H1 (cell line): ENCODE results near the gene PALD1. TPM values are rescaled to one million over a fixed set of nuclear protein-coding genes. Genes with fewer than 3 reads are reported as not detected.

Source experiments
- CTCF ChIA-PET: fragments of 300-600 bp; sonication (Branson Sonifier 250); formaldehyde crosslinking; loops from one replicate; lab custom pipeline; 2021; ENCODE audit not compliant: partially characterized antibody; lab: Charles Lee
- POLR2A ChIA-PET: fragments of 300-600 bp; sonication (Branson Sonifier 250); formaldehyde crosslinking; loops from one replicate; lab custom pipeline; 2021; ENCODE audit warnings: inconsistent platforms; ENCODE audit not compliant: partially characterized antibody; lab: Charles Lee
- DNase-seq, 2 experiments: peaks; one replicate each; pipeline versions ENCODE4 v3.0.0 to v3.0.0-alpha.2; 2010 to 2022; ENCODE audit warnings: low spot score in 2 of 2, low read depth in 1 of 2, mixed read lengths in 1 of 2
- FAIRE-seq: peaks from 2 replicates; lab custom pipeline; 2011; peaks lifted over from hg19 to GRCh38; lab: Jason Lieb, UNC
- H2AFZ ChIP-seq: 2 replicates; pipeline ENCODE4 v1.8.1; 2012; ENCODE audit warnings: low read length, inconsistent platforms
- H2AK5ac ChIP-seq: 2 replicates; pipeline ENCODE4 v1.6.1; 2013; ENCODE audit warnings: low read depth, low read length
- H2BK120ac ChIP-seq: replicated peaks from 2 replicates; pipeline ENCODE3; 2013; ENCODE audit warnings: low read depth, low read length, inconsistent platforms
- H2BK12ac ChIP-seq: 2 replicates; pipeline ENCODE4 v1.6.1; 2013; ENCODE audit warnings: low read depth, low read length
- H2BK15ac ChIP-seq: 2 replicates; pipeline ENCODE4 v1.6.1; 2013; ENCODE audit warnings: low read length
- H2BK20ac ChIP-seq: 2 replicates; pipeline ENCODE4 v1.6.1; 2013; ENCODE audit warnings: low read length
- H2BK5ac ChIP-seq: 2 replicates; pipeline ENCODE4 v1.6.1; 2013; ENCODE audit warnings: low read depth, low read length
- H3K14ac ChIP-seq: 2 replicates; pipeline ENCODE4 v1.6.1; 2013; ENCODE audit warnings: inconsistent platforms; ENCODE audit not compliant: insufficient read length
- H3K18ac ChIP-seq: 2 replicates; pipeline ENCODE4 v1.6.1; 2013; ENCODE audit warnings: low read length; ENCODE audit errors: extremely low read depth
- H3K23ac ChIP-seq: 2 replicates; pipeline ENCODE4 v1.6.1; 2013; ENCODE audit warnings: inconsistent platforms; ENCODE audit not compliant: insufficient read length
- H3K23me2 ChIP-seq: 2 replicates; pipeline ENCODE4 v1.6.1; 2013; ENCODE audit warnings: low read depth, low read length
- H3K27ac ChIP-seq: 2 replicates; pipeline ENCODE4 v1.6.1; 2011; ENCODE audit warnings: low read depth, low read length, inconsistent platforms
- H3K27me3 ChIP-seq, 4 experiments: replicated peaks in 1 of 4; 1 replicate in 1 of 4; 2 replicates in 3 of 4; pipeline versions ENCODE4 v1.6.1 to v1.8.1; 2011 to 2013; ENCODE audit warnings: low read length in 3 of 4, mild to moderate bottlenecking in 3 of 4, inconsistent platforms in 2 of 4, mixed read lengths in 2 of 4, moderate library complexity in 1 of 4; ENCODE audit not compliant: control insufficient read depth in 3 of 4, insufficient read depth in 3 of 4; ENCODE audit errors: extremely low read depth in 1 of 4
- H3K36me3 ChIP-seq, 4 experiments: 2 replicates each; pipeline versions ENCODE4 v1.6.1 to v1.8.1; 2011 to 2013; ENCODE audit warnings: mild to moderate bottlenecking in 4 of 4, low read length in 3 of 4, moderate library complexity in 2 of 4, control low read depth in 1 of 4, inconsistent platforms in 1 of 4; ENCODE audit not compliant: insufficient read depth in 4 of 4, control insufficient read depth in 2 of 4
- H3K4ac ChIP-seq: replicated peaks from 2 replicates; pipeline ENCODE3; 2013; ENCODE audit warnings: low read length, low read depth, mixed read lengths, inconsistent platforms; ENCODE audit not compliant: insufficient read length
- H3K4me1 ChIP-seq, 4 experiments: replicated peaks in 1 of 4; 1 replicate in 1 of 4; 2 replicates in 3 of 4; pipeline versions ENCODE4 v1.6.1 to v1.8.1; 2011 to 2013; ENCODE audit warnings: low read length in 3 of 4, inconsistent platforms in 2 of 4, mixed read lengths in 1 of 4; ENCODE audit not compliant: insufficient read depth in 4 of 4, control insufficient read depth in 3 of 4
- H3K4me2 ChIP-seq, 2 experiments: 2 replicates each; pipeline versions ENCODE4 v1.6.1 to v1.8.1; 2011 to 2013; ENCODE audit warnings: low read depth in 2 of 2, low read length in 2 of 2, control low read depth in 1 of 2, inconsistent platforms in 1 of 2, mild to moderate bottlenecking in 1 of 2; ENCODE audit not compliant: insufficient read depth in 1 of 2
- H3K4me3 ChIP-seq, 4 experiments: fragments of 200-600, 300-600 bp in 1 of 4; sonication (generic), shearing (Covaris generic), sonication (Bioruptor Twin) in 1 of 4; 2 replicates each; pipeline versions ENCODE4 v1.5.1 to v1.8.1; 2011 to 2016; ENCODE audit warnings: low read length in 4 of 4, low read depth in 3 of 4, control low read depth in 2 of 4, inconsistent platforms in 2 of 4, mild to moderate bottlenecking in 2 of 4, mixed read lengths in 1 of 4, moderate library complexity in 1 of 4; ENCODE audit not compliant: insufficient read depth in 2 of 4; ENCODE audit errors: extremely low read depth in 1 of 4
- H3K56ac ChIP-seq: replicated peaks from 2 replicates; pipeline ENCODE3; 2013; ENCODE audit warnings: low read depth, mild to moderate bottlenecking, mixed read lengths, low read length, inconsistent platforms; ENCODE audit not compliant: insufficient read length
- H3K79me1 ChIP-seq: 2 replicates; pipeline ENCODE4 v1.6.1; 2013; ENCODE audit warnings: low read depth, low read length, control low read depth
- H3K79me2 ChIP-seq, 2 experiments: 2 replicates each; pipeline versions ENCODE4 v1.6.1 to v1.8.1; 2012 to 2013; ENCODE audit warnings: low read length in 2 of 2, mild to moderate bottlenecking in 2 of 2, inconsistent platforms in 1 of 2; ENCODE audit not compliant: insufficient read depth in 2 of 2, control insufficient read depth in 1 of 2
- H3K9ac ChIP-seq, 4 experiments: replicated peaks in 1 of 4; 1 replicate in 1 of 4; 2 replicates in 3 of 4; pipeline versions ENCODE4 v1.6.1 to v1.8.1; 2011 to 2013; ENCODE audit warnings: low read depth in 3 of 4, low read length in 3 of 4, control low read depth in 2 of 4, mild to moderate bottlenecking in 2 of 4, moderate library complexity in 2 of 4, inconsistent platforms in 1 of 4; ENCODE audit errors: extremely low read depth in 1 of 4
- H3K9me3 ChIP-seq, 2 experiments: 2 replicates each; pipeline versions ENCODE4 v1.6.1 to v1.8.1; 2012 to 2013; ENCODE audit warnings: mild to moderate bottlenecking in 2 of 2, moderate library complexity in 2 of 2, control low read depth in 1 of 2, inconsistent platforms in 1 of 2, low read depth in 1 of 2, low read length in 1 of 2, mixed read lengths in 1 of 2; ENCODE audit not compliant: insufficient read depth in 2 of 2
- H4K20me1 ChIP-seq, 2 experiments: replicated peaks in 1 of 2; 2 replicates each; pipeline versions ENCODE3 to v1.8.1; 2011 to 2013; ENCODE audit warnings: inconsistent platforms in 2 of 2, low read length in 2 of 2, mild to moderate bottlenecking in 1 of 2; ENCODE audit not compliant: insufficient read depth in 2 of 2, control insufficient read depth in 1 of 2
- H4K5ac ChIP-seq: 2 replicates; pipeline ENCODE4 v1.6.1; 2013; ENCODE audit warnings: low read length, low read depth, mixed read lengths, inconsistent platforms; ENCODE audit not compliant: insufficient read length
- H4K8ac ChIP-seq: 2 replicates; pipeline ENCODE4 v1.8.0; 2013; ENCODE audit warnings: mild to moderate bottlenecking, moderate library complexity, low read length, inconsistent platforms; ENCODE audit not compliant: insufficient read depth; ENCODE audit errors: extremely low read depth
- H4K91ac ChIP-seq: replicated peaks from 2 replicates; pipeline ENCODE3; 2013; ENCODE audit warnings: low read length, mixed read lengths, inconsistent platforms; ENCODE audit not compliant: insufficient read length
- EZH2 ChIP-seq: fragments of 200-600 bp; sonication (generic); IDR thresholded peaks from 2 replicates; pipeline ENCODE4 v1.7.1; 2012; ENCODE audit warnings: low read depth, mild to moderate bottlenecking, moderate library complexity, low read length, inconsistent platforms; ENCODE audit not compliant: severe bottlenecking
- POU5F1 ChIP-seq: IDR thresholded peaks from 2 replicates; pipeline ENCODE4 v1.6.1; 2011; ENCODE audit warnings: low read depth, mild to moderate bottlenecking, low read length, moderate library complexity
- RAD21 ChIP-seq, 2 experiments: IDR thresholded peaks in 1 of 2; conservative IDR thresholded peaks in 1 of 2; 2 replicates each; pipeline ENCODE4 v1.6.1; 2011; ENCODE audit warnings: low read depth in 2 of 2, low read length in 2 of 2, improper control_type of control experiment in 1 of 2, inconsistent platforms in 1 of 2, mild to moderate bottlenecking in 1 of 2, moderate library complexity in 1 of 2
- RBBP5 ChIP-seq: IDR thresholded peaks from 2 replicates; pipeline ENCODE4 v1.7.1; 2012; ENCODE audit warnings: low read depth, mild to moderate bottlenecking, inconsistent platforms, low read length, moderate library complexity, borderline replicate concordance
- WGBS, 2 experiments: shearing (Covaris generic) in 1 of 2; methylation state at CpG; one replicate each; pipeline versions ENCODE4 v1.1.6 to v1.1.7; 2013 to 2015; ENCODE audit warnings: low lambda C conversion rate in 2 of 2, mixed read lengths in 2 of 2, inconsistent platforms in 1 of 2, low coverage in 1 of 2, missing lambda C conversion rate in 1 of 2; ENCODE audit not compliant: insufficient replicate concordance in 2 of 2, insufficient coverage in 1 of 2, insufficient read length in 1 of 2; ENCODE audit errors: extremely low coverage in 1 of 2, missing lambda C conversion rate in 1 of 2; 5-methylcytosine and 5-hydroxymethylcytosine counted together
- polyA plus RNA-seq, 7 experiments: library from polyadenylated mRNA; depleted of rRNA in 3 of 7; stranded (reverse) in 5 of 7; unstranded in 2 of 7; fragments of >200 nt in 5 of 7; fragments of 200-250 nt in 2 of 7; gene quantifications; 1 replicate in 5 of 7; 2 replicates in 1 of 7; 4 replicates in 1 of 7; pipeline versions ENCODE4 v1.2.1 to v1.2.3, GENCODE V29; 2011 to 2013; ENCODE audit warnings: missing spikeins in 2 of 7, mixed read lengths in 2 of 7
- total RNA-seq: library from RNA; stranded (reverse); fragmentation: NEBNext Ultra II Directional; extraction: Animal tissue kit (Norgen Biotek cat#: 25700); gene quantifications from 2 replicates; pipeline ENCODE4 v1.2.1, GENCODE V29; 2021

Gene PALD1
- total and polyA plus RNA-seq, 2 of the 8 experiments (the other 6 are each of a cell fraction or from before 2014, with no cell fraction given), result 13.3 to 32.8 TPM

DNA sequence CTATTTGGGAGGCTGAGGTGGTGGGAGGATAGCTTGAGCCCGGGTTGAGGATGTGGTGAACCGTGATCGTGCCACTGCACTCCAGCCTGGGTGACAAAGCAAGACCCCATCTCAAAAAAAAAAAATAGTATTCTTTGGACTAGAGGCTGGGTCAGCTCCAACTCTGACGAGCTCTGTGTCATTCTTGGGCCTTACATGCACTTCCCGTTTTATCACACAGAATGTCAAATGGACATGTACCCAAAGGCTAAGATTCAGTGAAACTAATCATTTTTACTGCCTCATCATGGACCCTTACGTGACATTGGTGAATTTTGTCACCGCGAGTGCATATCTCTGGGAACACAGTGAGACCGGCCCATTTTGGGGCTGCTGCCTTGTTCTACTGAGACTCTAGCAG is 27.3 kb downstream of the PALD1 start:
- POLR2A ChIA-PET, result no interaction called here
- 0 out of 4 replicates have a peak, but pooled peaks cover 0 to 5% of the 10 kb centered on the region in 2 experiments for H3K79me2 ChIP-seq

More for the DNA sequence above, 27.3 kb downstream of the PALD1 start:
- 93% methylated on average over 9 of the region's 9 CpGs; no CpG with 5 or more reads in 1 of the 2 experiments for WGBS, 2 experiments
- H2AFZ ChIP-seq, result no peak overlapping the region
- no peak for FAIRE-seq
- H2AK5ac ChIP-seq, result no peak overlapping the region
- no peak overlapping the region for H2BK12ac ChIP-seq
- peaks cover 8% of the 10 kb centered on the region; the same call in 1 of the 2 replicates for H3K79me1 ChIP-seq
- H3K4ac ChIP-seq, result no peak overlapping the region
- no peak overlapping the region for H3K14ac ChIP-seq
- no peak for DNase-seq
- no peak overlapping the region for H4K91ac ChIP-seq
- no peaks in the 10 kb centered on the region; the same call in 1 of the 2 replicates for H3K23me2 ChIP-seq
- no peak overlapping the region for H2BK5ac ChIP-seq
- TF ChIP-seq RBBP5 (no peak), POU5F1 (no peak), EZH2 (no peak), RAD21 (IDR thresholded peaks at IDR 0.05 in 1 of 2, conservative IDR thresholded peaks at IDR 0.05 in 1 of 2; ENCODE audit: low read depth in 2 of 2, low read length in 2 of 2) (no peak)
- TF ChIP-seq, all 59 proteins: peak for 0
- H3K9me3 ChIP-seq, result no peaks in the 10 kb centered on the region
- H4K20me1 ChIP-seq, result peaks cover 0 to 1% of the 10 kb centered on the region in 2 experiments
- H3K23ac ChIP-seq, result no peak overlapping the region
- H3K4me3 ChIP-seq, result no peak overlapping the region
- no peak overlapping the region for H2BK120ac ChIP-seq
- peaks cover 0 to 15% (median 12%) of the 10 kb centered on the region in 4 experiments; a peak in 6 of 7 replicates for H3K4me1 ChIP-seq
- CTCF ChIA-PET, result interaction anchor here (1.7 kb wide), 1 partner anchor 28 kb away, joined by 5 read pairs; no protein-coding TSS in a partner anchor
- no peaks in the 10 kb centered on the region; a peak in 2 of 7 replicates for H3K27me3 ChIP-seq
- 0 out of 2 replicates have a peak overlapping the region, but pooled peaks have one; percentile 42 for H4K8ac ChIP-seq
- no peak overlapping the region for H3K18ac ChIP-seq
- no peaks in the 10 kb centered on the region for H3K36me3 ChIP-seq
- no peak overlapping the region for H3K4me2 ChIP-seq
- no peak overlapping the region for H2BK20ac ChIP-seq
- no peak overlapping the region for H2BK15ac ChIP-seq
- no peak overlapping the region for H3K56ac ChIP-seq
- H4K5ac ChIP-seq, result no peak overlapping the region
- H3K27ac ChIP-seq, result no peak overlapping the region
- H3K9ac ChIP-seq, result no peak overlapping the region
